Mucosa of stomach (tissue), 1 donor: Measurements from ENCODE around the gene HDAC11.

Source experiments
- H3K27me3 ChIP-seq: one replicate; pipeline ENCODE4 v1.7.0; 2013; ENCODE audit warnings: mild to moderate bottlenecking, low read length; ENCODE audit not compliant: control insufficient read depth, insufficient read depth
- H3K36me3 ChIP-seq: one replicate; pipeline ENCODE4 v1.7.0; 2013; ENCODE audit warnings: low read length; ENCODE audit not compliant: control insufficient read depth, insufficient read depth
- H3K4me1 ChIP-seq: one replicate; pipeline ENCODE4 v1.7.0; 2013; ENCODE audit warnings: mild to moderate bottlenecking, low read length; ENCODE audit not compliant: control insufficient read depth, insufficient read depth
- H3K4me3 ChIP-seq: one replicate; pipeline ENCODE4 v1.7.0; 2013; ENCODE audit warnings: low read length
- H3K9ac ChIP-seq: one replicate; pipeline ENCODE4 v1.7.0; 2013; ENCODE audit warnings: mild to moderate bottlenecking, low read length, moderate library complexity
- H3K9me3 ChIP-seq: one replicate; pipeline ENCODE4 v1.7.0; 2013; ENCODE audit warnings: mild to moderate bottlenecking, low read length, moderate library complexity; ENCODE audit not compliant: control insufficient read depth
- donor health status: Pancreatic carcinoma.

HDAC11 gene

DNA sequence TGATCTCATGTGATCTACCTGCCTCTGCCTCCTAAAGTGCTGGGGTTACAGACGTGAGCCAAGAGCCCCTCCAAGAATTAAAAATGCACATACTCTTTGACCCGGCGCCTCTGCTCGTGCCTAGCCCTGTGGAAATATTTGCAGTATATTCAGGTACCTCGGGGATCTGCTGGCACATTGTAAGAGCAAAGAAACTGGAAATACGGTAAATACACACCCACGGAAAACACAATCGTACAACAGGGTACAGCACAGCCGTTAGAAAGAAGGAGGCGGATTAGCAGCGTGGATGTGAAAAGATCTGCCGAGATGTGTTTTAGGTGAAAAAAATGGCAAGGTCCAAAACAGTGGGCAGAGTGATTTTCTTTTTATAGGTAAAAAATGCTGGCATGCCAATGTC, 6.1 kb upstream of the HDAC11 start:
- Histone ChIP-seq H3K27me3 (peaks cover 7% of the 10 kb centered on the region), H3K4me1 (peaks cover 7% of the 10 kb centered on the region), H3K9me3 (no peaks in the 10 kb centered on the region), H3K4me3 (no peak overlapping the region), H3K9ac (no peak overlapping the region), H3K36me3 (no peaks in the 10 kb centered on the region)

DNA sequence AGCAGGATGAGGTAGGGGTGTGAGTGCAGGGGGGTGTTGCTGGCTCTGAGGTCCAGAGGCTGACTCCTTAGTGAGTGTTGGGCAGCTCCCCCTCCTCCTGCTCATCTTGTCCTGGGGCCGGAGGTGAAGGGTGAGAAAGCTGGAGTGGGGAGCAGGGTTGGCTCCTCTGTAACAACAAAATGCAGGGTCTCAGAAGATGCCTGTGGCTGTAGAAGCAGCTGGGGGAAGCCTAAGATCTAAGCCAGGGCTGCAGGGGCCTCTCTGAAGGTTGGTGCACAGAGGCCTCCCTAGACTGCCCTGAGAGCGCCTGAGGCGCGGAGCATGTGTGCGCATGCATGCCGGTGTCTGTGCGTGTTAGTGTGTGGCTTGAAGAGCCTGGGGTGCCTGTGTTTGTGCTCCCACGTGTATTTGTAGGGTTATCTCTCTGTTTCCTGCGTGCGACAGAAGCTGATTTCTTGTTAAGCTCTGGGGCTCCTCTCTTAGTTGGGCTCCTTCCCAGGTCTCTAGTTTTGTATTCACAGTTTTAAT, 5.3 kb upstream of the HDAC11 start:
- no peak overlapping the region for H3K4me3 ChIP-seq
- no peaks in the 10 kb centered on the region for H3K9me3 ChIP-seq
- H3K4me1 ChIP-seq = peaks cover 7% of the 10 kb centered on the region
- no peaks in the 10 kb centered on the region for H3K36me3 ChIP-seq
- H3K9ac ChIP-seq = no peak overlapping the region
- peaks cover 7% of the 10 kb centered on the region for H3K27me3 ChIP-seq

DNA sequence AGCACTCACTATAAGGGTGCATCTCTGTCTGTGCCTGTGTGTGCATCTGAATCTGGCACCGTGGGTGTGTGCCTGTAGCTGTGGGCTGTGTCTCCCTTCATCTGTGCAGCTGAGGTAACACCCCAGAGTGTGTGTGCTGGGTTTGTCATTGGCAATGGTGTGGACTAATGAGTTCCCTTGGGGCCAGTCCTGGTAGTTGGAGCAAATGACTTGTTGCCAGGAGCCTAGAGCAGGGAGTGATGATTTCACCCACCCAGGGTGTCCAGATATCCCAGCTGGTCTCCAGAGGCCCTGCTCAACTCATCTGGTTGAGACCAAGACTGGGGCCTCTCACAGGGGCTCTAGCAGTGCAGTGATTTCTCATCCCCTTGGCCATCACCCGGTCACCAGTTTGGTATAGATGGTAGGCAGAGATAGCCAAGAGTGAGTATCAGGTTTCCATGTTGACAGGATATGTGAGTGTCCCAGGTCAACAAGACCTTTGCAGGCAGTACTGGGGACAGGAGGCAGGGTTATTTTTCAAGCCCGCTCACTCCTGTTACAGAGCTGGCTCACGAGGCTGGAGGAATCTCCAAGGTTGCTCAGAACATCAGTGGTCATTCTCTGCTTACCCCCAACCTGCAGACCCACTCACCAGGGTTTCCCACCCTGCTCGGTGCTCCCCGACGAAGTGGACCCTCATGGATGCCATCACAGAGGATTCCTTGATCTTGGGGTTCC, 4.1 kb upstream of the HDAC11 start:
- no peak overlapping the region for H3K9ac ChIP-seq
- H3K36me3 ChIP-seq = no peaks in the 10 kb centered on the region
- peaks cover 9% of the 10 kb centered on the region for H3K4me1 ChIP-seq
- no peak overlapping the region for H3K4me3 ChIP-seq
- H3K9me3 ChIP-seq = no peaks in the 10 kb centered on the region
- H3K27me3 ChIP-seq = peaks cover 7% of the 10 kb centered on the region

DNA sequence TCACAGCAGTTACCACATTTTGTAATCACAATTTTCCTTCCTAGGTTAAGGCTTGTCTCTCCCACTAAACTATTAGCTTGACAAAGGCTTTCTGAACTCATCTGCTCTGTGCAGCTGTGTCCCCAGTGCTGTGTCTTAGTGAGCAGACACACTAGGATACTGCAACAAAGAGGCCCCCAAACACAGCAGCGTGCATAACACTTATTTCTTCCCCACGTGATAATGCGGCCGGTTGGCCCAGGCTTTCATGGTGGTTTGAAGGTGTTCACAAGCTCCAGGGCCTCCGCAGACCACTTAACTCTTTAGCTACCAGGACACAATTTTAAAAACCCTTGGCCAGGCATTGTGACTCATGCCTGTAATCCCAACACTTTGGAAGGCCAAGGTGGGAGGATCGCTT, 2.2 kb upstream of the HDAC11 start:
- H3K4me1 ChIP-seq = peaks cover 8% of the 10 kb centered on the region
- no peaks in the 10 kb centered on the region for H3K9me3 ChIP-seq
- no peak overlapping the region for H3K9ac ChIP-seq
- H3K27me3 ChIP-seq = peaks cover 7% of the 10 kb centered on the region
- H3K4me3 ChIP-seq = no peak overlapping the region
- H3K36me3 ChIP-seq = no peaks in the 10 kb centered on the region

DNA sequence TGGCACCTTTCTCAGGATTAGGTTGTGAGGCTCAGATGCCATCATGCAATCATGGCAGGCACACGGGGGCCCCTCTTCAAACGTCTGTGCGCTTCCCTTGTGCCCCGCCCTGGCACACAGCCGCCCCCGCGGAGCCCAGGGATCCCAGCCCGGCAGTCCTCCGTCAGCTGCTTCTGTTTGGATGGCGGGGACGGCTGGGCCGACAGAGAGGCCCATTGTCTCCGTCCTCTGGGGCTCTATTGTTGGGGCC, 849 bp upstream of the HDAC11 start:
- Histone ChIP-seq H3K36me3 (no peaks in the 10 kb centered on the region), H3K9ac (peak overlapping the region; percentile 94), H3K27me3 (peaks cover 7% of the 10 kb centered on the region), H3K9me3 (no peaks in the 10 kb centered on the region), H3K4me1 (peaks cover 14% of the 10 kb centered on the region), H3K4me3 (peak overlapping the region; percentile 79)

DNA sequence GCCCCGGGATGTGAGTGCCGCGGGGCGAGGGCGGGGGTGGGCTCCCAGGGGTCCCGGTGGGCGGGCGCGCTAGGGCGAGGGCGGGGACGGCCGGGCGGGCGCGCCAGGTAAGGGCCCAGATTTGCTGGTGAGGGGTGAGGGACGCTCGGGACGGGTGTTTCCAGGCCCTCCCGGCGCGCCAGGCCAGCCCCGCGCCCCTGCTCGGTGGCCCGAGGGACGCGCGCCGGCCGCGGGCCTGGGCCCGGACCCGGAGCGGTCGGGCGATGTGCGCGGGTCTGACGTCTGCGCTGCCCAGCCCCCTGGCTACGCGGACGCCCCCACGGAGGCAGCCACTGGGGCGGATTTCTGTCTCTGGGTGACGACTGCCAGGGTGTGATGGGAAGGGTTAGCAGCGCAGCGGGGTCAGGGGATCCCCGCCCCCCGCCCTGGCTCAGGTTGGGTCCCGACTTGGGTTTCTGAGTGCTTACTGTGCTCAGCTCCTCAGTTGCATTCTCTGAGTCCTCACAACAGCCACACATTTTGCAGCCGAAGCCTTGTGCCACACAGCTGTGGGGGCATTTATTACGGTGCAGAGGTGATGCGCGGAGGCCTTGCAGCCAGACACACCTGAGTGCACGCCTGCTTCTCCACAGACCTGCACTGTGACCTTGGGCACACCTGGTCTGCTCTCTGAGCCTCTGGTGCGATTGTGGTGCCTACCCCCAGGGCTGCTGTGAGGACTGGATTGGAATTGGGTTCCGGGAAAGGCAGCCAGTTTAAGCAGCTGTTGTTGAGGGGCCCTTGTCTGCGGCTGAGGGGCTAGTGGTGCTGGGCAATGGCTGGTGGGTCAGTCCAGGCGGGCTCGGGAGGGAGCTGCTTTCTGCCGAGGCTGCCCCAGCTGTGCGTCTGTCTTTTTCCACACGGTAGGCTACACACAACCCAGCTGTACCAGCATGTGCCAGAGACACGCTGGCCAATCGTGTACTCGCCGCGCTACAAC, 523 bp downstream of the HDAC11 start:
- Histone ChIP-seq H3K9ac (peak overlapping the region; percentile 71), H3K4me1 (peaks cover 27% of the 10 kb centered on the region), H3K9me3 (no peaks in the 10 kb centered on the region), H3K4me3 (peak overlapping the region; percentile 68), H3K36me3 (no peaks in the 10 kb centered on the region), H3K27me3 (no peaks in the 10 kb centered on the region)

DNA sequence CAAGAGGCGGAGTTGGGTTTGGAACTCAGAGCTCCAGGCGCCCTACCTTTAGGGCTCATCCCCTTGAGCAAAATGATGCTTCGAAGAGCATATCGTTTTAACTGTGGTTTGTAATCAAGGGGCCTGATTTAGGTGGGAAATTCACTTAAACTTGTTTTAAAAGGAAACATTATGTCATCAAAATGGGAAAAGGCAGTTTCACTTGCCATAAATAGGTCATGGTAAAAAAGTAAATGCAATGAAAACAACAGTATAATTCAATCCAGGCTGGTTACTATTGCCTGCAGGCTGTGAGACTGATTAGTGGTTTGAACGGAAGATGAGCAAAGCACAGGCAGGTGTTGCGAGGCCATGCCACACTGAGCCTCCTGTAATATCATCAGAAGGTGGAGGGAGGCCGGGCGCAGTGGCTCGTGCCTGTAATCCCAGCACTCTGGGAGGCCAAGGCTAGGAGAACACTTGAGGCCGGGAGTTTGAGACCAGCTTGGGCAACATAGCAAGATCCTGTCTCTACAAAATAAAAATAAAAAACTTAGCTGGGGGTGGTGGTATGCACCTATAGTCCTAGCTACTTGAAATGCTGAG, 2.1 kb downstream of the HDAC11 start:
- H3K4me1 ChIP-seq = peaks cover 30% of the 10 kb centered on the region

DNA sequence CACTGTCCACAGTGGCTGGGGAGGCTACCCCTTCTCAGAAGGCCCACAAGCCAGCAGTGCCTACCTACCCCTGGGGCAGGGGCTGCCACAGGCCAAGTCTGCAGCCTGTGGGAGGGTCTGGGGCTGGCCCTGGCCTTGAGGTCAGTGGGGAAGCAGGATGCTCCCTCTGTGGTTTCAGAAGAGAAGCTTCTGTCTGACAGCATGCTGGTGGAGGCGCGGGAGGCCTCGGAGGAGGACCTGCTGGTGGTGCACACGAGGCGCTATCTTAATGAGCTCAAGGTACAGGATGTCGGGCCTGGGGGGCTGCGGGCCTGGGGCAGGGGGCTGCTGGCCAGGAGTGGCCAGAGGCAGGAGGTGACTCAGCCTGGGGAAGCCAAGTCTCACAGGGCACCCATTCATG, 3.2 kb downstream of the HDAC11 start:
- no peak overlapping the region for H3K9ac ChIP-seq
- H3K27me3 ChIP-seq = no peaks in the 10 kb centered on the region
- peaks cover 30% of the 10 kb centered on the region for H3K4me1 ChIP-seq
- H3K9me3 ChIP-seq = no peaks in the 10 kb centered on the region
- H3K4me3 ChIP-seq = no peak overlapping the region
- H3K36me3 ChIP-seq = no peaks in the 10 kb centered on the region

More for the DNA sequence above, 2.1 kb downstream of the HDAC11 start:
- H3K27me3 ChIP-seq = no peaks in the 10 kb centered on the region
- no peaks in the 10 kb centered on the region for H3K9me3 ChIP-seq
- no peak overlapping the region for H3K4me3 ChIP-seq
- H3K36me3 ChIP-seq = no peaks in the 10 kb centered on the region
- no peak overlapping the region for H3K9ac ChIP-seq

DNA sequence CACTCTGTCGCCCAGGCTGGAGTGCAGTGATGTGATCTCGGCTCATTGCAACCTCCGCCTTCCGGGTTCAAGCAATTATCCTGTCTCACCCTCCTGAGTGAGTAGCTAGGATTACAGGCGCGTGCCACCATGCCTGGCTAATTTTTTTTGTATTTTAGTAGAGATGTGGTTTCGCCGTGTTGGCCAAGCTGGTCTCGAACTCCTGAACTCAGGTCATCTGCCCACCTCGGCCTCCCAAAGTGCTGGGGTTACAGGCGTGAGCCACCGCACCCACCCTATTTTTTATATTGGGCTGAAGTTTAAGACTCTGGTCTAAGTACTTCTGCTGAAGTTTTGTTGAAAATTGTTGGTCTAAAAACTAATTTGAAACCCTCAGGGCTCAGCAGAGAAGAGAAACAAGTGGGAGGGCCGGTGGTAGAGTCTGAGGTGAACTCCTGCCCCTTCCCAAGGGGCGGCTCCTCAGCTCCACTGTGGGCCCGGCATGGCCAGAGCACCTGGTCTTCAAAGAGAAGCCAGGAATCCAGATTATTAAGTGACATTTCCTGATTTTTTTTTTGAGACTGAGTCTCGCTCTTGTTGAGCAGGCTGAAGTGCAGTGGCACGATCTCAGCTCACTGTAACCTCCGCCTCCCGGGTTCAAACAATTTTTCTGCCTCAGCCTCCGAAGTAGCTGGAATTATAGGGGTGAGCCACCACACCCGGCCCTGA, 4.0 kb downstream of the HDAC11 start:
- Histone ChIP-seq H3K4me3 (no peak overlapping the region), H3K4me1 (peaks cover 30% of the 10 kb centered on the region), H3K9ac (peak overlapping the region; percentile 4), H3K9me3 (no peaks in the 10 kb centered on the region), H3K27me3 (no peaks in the 10 kb centered on the region), H3K36me3 (no peaks in the 10 kb centered on the region)

DNA sequence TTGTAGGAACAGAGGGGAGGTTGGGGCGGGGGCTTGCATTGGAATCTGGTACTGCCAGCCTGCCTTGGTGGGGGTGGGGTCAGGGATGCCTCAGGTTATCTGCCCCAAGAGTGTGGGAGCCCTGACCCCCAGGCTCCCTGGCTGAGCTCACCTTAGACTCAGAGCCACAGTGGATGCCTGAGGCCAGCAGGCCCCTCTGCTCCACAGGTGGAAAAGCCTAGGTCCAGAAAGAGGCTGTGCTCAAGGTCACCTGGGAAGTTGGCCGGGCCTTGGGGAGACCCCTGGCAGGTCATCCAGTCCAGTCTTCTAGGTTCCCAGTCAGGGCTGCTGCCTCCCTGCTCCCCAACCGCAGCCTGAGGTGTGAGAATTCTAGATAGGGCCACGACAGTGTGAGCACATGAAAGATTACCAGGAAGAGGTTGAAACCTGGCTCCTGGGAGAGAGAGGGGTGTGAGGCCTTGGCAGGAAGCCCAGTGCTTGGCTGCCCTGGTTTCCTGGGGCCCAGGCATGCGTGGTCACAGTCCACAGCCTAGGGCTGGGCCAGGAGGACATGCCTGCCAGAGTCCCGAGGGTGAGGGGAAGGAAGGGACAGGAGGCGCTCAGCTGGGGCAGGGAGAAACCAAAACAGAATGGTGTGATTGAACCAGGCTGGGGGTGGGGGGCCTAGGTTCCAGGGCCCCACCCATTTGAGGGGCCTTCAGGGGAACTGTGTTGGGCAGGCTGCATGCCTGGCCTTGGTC, 4.9 kb downstream of the HDAC11 start:
- H3K9me3 ChIP-seq = no peaks in the 10 kb centered on the region
- no peaks in the 10 kb centered on the region for H3K27me3 ChIP-seq
- H3K9ac ChIP-seq = peak overlapping the region; percentile 4
- H3K36me3 ChIP-seq = no peaks in the 10 kb centered on the region
- H3K4me1 ChIP-seq = peaks cover 30% of the 10 kb centered on the region
- no peak overlapping the region for H3K4me3 ChIP-seq
